ENCODE results near the gene PAX8. TPM values are rescaled to one million over a fixed set of nuclear protein-coding genes. Genes with fewer than 3 reads are reported as not detected.

The PAX8 gene
- polyA plus RNA-seq, 3 donors = 298 to 742 (median 618) TPM

GRCh38 chr2:113174376-113174750 is 104.4 kb downstream of the PAX8 start:
- no peak for DNase-seq

DNA sequence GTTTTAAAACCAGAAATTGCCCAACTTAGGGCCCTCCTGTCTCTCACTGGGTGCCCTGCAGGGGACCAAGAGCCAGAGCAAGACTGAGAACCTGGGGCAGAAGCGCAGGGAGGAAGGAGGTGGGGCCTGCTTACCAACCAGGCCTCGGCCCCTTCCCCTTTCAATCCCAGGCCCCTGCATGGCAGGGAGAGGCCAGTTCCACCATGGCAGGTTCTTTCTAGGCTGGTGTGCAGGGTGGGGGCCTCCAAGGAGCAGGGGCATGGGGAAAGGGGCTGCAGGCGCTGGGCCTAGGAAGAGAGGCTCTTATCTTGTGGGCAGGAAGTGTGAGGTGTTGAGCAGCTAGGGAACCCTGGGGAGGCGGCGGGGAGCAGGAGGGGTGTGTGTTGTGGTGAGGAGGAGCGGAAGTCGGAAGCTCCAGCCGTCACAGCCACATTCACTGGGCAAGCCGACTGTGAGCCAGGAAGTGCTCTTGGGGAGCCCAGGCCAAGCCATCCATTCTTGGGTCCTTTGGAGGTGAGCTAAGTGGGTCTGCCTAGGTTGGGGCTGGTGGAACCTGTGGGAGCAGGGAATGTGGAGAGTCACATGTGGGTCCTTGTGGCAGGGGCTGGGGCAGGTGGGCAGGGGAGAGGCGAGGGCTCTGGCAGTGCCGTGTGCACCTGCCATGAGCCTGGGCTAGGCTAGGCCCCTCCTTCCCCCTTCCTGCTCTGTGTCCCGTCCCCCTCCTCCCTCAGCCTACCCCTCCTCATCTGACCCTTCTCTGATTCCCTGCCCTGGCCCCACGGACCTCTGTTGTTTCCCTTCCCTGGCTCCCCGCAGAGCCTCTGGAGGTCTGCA is 105.0 kb downstream of the PAX8 start, which contains the start of gene PSD4:
TSS of gene PSD4 (plus strand) at position 430 of the 834 bp plus-strand sequence. CDS start 8,486 bp downstream, outside the sequence.
- no peak for DNase-seq

DNA sequence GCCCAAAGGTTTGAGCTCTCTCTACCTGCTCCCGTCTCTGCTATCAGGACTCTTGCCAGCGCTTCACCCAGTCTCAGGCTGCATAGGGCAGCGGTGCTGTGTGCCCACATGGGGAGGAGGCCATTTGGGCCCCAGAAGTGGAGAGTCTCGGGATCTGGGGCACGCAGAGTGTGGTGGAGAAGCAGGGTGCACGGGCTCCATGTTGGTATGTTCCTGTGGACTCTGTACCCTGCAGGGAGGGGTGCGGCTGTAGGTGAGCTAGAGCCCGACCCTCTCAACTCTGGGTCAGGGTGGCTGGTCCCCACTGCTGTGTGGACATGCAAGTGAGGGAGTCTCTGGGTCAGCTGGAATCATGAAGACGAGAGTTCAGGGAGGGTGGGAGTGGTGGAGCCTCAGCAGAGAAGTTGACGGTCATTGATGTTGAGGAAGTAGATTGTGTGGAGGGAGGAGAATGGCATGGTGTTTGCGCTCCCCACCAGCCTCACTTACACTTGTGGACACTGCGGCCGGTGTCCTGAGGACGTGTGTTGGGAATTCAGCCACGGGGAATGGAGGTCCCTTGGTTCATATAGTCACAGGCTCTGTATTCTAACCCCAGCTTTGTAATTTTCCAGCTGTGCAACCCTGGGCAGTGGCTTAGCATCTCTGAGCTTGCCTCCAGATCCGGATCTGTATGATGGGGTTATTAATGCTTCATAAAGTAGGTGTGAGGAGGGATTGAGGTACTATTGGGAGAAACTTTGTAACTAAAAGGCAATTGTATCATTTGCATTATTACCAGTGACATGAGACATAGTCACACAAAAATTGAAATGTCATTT is 105.8 kb downstream of the PAX8 start:
- DNase-seq = no peak

- DNase-seq = no peak
These were observed 107.2 kb downstream of the PAX8 start for GRCh38 chr2:113171334-113172075.

DNA sequence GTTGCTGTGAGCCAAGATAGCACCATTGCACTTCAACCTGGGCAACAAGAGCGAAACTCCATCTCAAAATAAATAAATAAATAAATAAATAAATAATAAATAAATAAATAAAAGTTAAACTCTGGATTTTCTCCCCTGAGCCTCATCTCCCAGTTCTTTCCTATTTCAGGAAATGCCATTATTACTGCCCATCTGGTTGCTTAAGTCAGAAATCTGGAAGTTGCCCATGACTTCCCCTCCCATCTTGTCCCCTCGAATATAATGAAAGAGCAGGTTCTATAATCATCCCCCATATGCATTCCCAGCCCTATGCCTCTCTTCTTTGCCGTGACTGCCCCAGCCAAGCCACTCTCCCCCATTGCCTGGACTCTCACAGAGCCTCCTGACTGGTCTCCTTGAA is 109.1 kb downstream of the PAX8 start:
- no peak for DNase-seq

DNA sequence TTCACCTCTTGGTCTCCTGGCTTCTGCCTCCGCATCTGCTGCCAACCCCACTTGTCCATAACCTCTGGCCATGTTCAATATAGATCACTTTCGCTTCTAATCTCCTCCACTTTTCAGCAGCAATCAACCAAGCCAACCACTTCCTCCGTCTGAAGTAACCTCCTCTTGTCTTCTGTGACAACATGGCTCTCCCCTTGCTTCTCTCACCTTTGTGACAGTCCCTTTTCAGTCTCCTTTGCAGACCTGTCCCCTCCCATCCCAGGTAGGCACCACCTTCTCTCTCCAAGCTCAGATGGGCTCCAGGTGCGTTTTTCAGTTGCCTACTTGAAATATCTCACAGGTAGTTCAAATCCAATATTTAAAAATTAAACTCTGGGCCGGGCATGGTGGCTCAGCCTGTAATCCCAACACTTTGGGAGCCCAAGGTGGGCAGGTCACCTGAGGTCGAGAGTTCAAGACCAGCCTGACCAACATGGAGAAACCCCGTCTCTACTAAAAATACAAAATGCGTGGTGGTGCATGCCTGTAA is 109.7 kb downstream of the PAX8 start:
- no peak for DNase-seq

DNA sequence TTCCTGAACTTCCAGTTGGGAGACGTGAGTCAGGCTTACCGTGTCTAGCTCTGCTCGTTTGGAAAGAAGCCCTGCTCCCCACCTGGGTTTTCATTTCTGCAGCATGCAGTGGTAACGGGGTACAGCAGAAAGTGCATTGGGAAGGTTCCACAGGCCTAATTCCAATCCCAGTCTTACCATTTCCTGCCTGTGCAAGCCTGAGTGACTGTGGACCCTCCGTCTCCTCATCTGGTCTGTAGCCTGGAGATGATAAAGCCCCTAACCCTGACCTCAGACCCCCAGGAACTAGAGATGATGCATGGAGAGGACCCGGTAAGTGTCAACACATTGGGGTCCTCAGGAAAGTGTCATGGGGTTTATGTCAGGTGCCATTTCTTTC is 110.8 kb downstream of the PAX8 start:
- no peak for DNase-seq

DNA sequence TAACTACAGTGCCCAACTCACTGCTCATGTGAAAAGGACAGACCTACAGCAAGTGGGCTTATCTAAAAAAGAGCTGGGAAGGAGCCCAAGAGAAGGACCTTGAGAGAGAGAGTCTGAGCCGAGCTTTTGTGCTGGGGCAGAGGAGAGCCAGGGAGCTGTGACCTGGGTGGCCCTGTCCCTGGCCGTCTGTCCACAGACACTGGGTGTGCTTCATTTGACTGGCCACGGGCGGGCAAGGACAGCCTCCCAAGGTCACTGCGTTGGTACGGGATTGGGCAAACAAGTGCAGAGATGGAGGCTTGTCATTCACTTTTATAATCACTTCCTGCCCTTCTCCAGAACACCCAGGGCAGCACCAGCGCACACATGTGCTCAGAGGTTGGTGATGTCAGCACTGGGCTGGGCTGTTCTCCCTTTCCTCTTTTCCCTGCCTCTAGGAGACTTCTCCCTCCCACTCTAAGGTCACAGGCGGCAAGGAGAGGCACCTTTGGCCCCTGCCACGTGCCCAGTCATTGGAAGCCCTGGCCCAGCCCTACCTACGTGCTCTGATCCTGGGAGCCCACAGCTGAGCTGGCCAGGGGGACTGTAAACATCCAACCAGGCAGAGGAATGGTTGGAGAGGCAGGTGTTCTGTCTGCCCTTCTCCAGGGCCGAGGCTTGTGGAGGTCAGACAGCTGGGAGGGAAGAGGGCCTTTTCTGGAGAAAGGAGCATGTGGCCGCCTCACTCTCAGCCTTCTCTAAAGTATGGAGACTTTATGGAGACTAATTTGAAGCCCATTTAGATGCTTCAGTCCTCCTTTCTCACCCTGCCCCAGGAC is 111.4 kb downstream of the PAX8 start:
- DNase-seq = no peak

DNA sequence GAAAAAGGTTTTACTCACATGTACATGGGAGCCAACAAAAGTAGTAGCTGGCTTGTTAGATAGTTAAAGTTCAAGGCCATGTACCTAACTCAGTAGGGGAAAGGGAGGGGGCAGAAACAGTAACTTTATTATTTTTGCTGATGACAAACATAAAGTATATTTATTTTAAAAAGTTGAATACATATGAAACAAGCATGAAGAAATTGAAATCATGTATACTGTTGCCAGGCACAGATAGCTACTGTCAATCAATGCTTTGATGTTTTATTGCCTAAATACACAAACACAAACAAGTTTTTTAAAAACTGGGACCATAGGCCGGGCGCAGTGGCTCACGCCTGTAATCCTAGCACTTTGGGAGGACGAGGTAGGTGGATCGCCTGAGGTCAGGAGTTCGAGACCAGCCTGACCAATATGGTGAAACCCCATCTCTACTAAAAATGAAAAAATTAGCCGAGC is 112.5 kb downstream of the PAX8 start:
- no peak for DNase-seq

Other genes with a start within 250 kb of the PAX8 start
- not detected for gene IL36B, start 226.1 kb downstream of the PAX8 start, polyA plus RNA-seq (ENCODE audit: insufficient read length in 3 of 3)
- gene IL36RN, start 219.7 kb downstream of the PAX8 start, polyA plus RNA-seq (ENCODE audit: insufficient read length in 3 of 3) = not detected
- gene IL1F10, start 211.0 kb downstream of the PAX8 start, polyA plus RNA-seq (ENCODE audit: insufficient read length in 3 of 3) = not detected
- gene IL1RN, start 151.3 kb downstream of the PAX8 start, polyA plus RNA-seq (ENCODE audit: insufficient read length in 3 of 3) = 1 to 10 TPM; 2.7 to 3.0 (median 2.9) TPM
- gene PSD4, start 105.0 kb downstream of the PAX8 start, polyA plus RNA-seq (ENCODE audit: insufficient read length in 3 of 3) = 10 to 100 TPM; 11.2 to 14.1 (median 12.0) TPM
- gene ZNG1B, start 158.8 kb upstream of the PAX8 start, polyA plus RNA-seq (ENCODE audit: insufficient read length in 3 of 3) = 10 to 100 TPM; 51.1 to 53.1 (median 51.4) TPM
- under 1 TPM; 0.09 to 0.26 (median 0.16) TPM for gene FOXD4L1, start 219.7 kb upstream of the PAX8 start, polyA plus RNA-seq (ENCODE audit: insufficient read length in 3 of 3)